ENCODE measurements around the gene TRPM3.

The TRPM3 gene

DNA sequence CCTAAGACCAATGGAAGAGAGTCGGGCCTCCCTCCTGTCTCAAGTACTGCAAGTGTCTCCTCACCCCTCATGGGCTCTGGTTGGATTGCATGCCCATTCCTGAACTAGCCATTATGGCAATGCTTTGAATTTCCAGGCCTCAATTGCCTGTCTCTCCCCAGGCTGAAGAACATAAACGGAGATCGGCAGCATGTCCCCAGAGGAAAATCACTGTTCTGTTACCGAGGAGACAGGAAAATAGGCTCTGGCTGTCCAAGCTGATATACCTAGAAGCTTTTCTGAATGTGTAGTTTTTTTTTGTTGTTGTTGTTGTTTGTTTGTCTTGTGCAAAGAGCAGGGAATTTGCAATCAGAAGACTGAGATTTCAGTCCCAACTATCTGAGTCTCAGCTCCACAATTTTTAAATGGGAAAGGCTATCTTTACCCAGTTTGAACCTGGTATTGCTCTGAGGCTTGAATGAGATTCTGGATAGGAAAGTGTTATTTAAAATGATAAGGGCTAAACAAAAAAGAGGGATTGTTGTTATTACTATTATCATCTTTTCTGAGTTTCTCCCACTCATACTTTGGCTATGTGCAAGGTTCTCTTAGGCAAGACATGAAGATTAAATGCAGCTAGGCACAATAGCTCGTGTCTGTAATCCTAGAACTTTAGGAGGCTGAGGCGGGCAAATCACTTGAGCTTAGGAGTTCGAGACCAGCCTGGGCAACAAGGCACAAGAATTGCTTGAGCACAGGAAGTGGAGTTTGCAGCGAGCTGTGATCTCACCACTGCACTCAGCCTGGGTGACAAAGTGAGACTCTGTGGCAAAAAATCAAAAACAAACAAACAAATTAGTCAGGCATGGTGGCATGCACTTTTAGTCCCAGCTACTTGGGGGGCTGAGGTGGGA is 629.7 kb downstream of the TRPM3 start (continued):
- TF ChIP-seq, protein P1, sequence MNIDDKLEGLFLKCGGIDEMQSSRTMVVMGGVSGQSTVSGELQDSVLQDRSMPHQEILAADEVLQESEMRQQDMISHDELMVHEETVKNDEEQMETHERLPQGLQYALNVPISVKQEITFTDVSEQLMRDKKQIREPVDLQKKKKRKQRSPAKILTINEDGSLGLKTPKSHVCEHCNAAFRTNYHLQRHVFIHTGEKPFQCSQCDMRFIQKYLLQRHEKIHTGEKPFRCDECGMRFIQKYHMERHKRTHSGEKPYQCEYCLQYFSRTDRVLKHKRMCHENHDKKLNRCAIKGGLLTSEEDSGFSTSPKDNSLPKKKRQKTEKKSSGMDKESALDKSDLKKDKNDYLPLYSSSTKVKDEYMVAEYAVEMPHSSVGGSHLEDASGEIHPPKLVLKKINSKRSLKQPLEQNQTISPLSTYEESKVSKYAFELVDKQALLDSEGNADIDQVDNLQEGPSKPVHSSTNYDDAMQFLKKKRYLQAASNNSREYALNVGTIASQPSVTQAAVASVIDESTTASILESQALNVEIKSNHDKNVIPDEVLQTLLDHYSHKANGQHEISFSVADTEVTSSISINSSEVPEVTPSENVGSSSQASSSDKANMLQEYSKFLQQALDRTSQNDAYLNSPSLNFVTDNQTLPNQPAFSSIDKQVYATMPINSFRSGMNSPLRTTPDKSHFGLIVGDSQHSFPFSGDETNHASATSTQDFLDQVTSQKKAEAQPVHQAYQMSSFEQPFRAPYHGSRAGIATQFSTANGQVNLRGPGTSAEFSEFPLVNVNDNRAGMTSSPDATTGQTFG (tag by site-specific recombination; IDR thresholded peaks at IDR 0.05; ENCODE audit: borderline replicate concordance), result no peak
- TF ChIP-seq, protein P2, sequence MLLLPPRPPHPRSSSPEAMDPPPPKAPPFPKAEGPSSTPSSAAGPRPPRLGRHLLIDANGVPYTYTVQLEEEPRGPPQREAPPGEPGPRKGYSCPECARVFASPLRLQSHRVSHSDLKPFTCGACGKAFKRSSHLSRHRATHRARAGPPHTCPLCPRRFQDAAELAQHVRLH (tag by site-specific recombination; IDR thresholded peaks at IDR 0.05), result no peak
- TF ChIP-seq ZNF677 (tag by site-specific recombination; IDR thresholded peaks at IDR 0.05) (no peak), ZBTB8A (tag by site-specific recombination; IDR thresholded peaks at IDR 0.05) (no peak), GLIS2 (tag by site-specific recombination; IDR thresholded peaks at IDR 0.05) (no peak)
- TF ChIP-seq, protein P3, sequence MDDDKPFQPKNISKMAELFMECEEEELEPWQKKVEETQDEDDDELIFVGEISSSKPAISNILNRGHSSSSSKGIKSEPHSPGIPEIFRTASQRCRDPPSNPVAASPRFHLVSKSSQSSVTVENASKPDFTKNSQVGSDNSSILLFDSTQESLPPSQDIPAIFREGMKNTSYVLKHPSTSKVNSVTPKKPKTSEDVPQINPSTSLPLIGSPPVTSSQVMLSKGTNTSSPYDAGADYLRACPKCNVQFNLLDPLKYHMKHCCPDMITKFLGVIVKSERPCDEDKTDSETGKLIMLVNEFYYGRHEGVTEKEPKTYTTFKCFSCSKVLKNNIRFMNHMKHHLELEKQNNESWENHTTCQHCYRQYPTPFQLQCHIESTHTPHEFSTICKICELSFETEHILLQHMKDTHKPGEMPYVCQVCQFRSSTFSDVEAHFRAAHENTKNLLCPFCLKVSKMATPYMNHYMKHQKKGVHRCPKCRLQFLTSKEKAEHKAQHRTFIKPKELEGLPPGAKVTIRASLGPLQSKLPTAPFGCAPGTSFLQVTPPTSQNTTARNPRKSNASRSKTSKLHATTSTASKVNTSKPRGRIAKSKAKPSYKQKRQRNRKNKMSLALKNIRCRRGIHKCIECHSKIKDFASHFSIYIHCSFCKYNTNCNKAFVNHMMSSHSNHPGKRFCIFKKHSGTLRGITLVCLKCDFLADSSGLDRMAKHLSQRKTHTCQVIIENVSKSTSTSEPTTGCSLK (tag by site-specific recombination; IDR thresholded peaks at IDR 0.05), result no peak

DNA sequence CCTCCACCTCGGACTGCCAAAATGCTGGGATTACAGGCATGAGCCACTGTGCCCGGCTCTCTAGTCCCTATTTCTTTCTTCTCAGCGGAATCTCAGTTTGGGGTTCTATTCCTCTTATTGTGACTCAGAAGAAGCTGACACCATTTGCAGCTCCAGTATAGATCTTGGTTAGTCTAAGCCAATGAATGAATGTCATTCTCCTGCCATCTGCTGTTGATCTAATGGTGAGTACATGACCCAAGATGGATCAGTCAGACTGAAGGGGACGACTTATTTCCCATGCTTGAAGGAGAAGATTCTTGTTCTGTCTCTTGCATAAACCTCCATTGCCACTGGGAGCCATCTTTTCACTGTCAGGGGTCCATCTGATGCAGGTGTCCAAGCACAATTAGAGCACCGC is 630.9 kb downstream of the TRPM3 start:
- ChIA-PET CTCF (interaction anchor here (0.5 to 0.6 kb wide), 2 partner anchors 18 to 117 kb away, joined by 3 read pairs; no protein-coding TSS in a partner anchor), POLR2A (no interaction called here)
- Histone ChIP-seq H3K36me3 (ENCODE audit: control insufficient read depth in 2 of 2, insufficient read depth in 1 of 2, low read length in 2 of 2) (no peaks in the 10 kb centered on the region), H3K27ac (ENCODE audit: extremely low read depth, low read depth, low read length) (no peak overlapping the region), H3K9me3 (ENCODE audit: control insufficient read depth, insufficient read depth, low read depth, low read length) (no peaks in the 10 kb centered on the region), H3K4me1 (ENCODE audit: control insufficient read depth, insufficient read depth, low read length) (no peaks in the 10 kb centered on the region; the same call in 1 of the 2 replicates), H3K4me3 (ENCODE audit: low read depth, low read length) (no peak overlapping the region)
- TF ChIP-seq ZNF521 (tag by site-specific recombination; IDR thresholded peaks at IDR 0.05) (no peak), ZSCAN30 (tag by site-specific recombination; IDR thresholded peaks at IDR 0.05) (no peak)

DNA sequence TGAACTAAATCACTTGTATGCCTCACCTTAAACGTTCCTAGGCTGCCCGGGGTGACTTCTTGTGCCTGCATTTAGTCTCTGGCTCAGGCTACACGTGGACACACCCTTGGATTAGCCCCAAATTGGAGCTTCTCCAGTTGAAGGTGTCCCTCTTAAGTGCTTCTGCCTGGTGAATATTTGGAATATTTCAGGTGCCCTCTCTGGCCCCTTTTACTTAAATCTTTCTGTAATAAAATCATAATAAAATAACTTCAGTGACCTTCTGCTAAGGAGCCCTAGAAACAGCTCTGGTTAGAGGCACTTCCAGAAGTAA is 632.7 kb downstream of the TRPM3 start:
- TF ChIP-seq ZNF335 (tag by site-specific recombination; conservative IDR thresholded peaks at IDR 0.05), result peak; percentile 24; the same call in 1 of the 2 replicates
- TF ChIP-seq, protein P4, sequence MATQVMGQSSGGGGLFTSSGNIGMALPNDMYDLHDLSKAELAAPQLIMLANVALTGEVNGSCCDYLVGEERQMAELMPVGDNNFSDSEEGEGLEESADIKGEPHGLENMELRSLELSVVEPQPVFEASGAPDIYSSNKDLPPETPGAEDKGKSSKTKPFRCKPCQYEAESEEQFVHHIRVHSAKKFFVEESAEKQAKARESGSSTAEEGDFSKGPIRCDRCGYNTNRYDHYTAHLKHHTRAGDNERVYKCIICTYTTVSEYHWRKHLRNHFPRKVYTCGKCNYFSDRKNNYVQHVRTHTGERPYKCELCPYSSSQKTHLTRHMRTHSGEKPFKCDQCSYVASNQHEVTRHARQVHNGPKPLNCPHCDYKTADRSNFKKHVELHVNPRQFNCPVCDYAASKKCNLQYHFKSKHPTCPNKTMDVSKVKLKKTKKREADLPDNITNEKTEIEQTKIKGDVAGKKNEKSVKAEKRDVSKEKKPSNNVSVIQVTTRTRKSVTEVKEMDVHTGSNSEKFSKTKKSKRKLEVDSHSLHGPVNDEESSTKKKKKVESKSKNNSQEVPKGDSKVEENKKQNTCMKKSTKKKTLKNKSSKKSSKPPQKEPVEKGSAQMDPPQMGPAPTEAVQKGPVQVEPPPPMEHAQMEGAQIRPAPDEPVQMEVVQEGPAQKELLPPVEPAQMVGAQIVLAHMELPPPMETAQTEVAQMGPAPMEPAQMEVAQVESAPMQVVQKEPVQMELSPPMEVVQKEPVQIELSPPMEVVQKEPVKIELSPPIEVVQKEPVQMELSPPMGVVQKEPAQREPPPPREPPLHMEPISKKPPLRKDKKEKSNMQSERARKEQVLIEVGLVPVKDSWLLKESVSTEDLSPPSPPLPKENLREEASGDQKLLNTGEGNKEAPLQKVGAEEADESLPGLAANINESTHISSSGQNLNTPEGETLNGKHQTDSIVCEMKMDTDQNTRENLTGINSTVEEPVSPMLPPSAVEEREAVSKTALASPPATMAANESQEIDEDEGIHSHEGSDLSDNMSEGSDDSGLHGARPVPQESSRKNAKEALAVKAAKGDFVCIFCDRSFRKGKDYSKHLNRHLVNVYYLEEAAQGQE (tag by site-specific recombination; IDR thresholded peaks at IDR 0.05), result no peak
- no peaks in the 10 kb centered on the region for H3K9me3 ChIP-seq (ENCODE audit: control insufficient read depth, insufficient read depth, low read depth, low read length)
- ChIA-PET POLR2A (interaction anchor here (0.5 to 0.6 kb wide), 2 partner anchors 43 to 68 kb away, joined by 3 to 4 read pairs; no protein-coding TSS in a partner anchor), CTCF (interaction anchor here (0.7 to 2.4 kb wide), 10 partner anchors 9 to 1807 kb away, joined by 3 to 6 read pairs (median 4); partner anchors contain the start of gene KLF9)
- H3K4me1 ChIP-seq (ENCODE audit: control insufficient read depth, insufficient read depth, low read length), result no peaks in the 10 kb centered on the region; the same call in 1 of the 2 replicates
- no peak overlapping the region for H3K4me3 ChIP-seq (ENCODE audit: low read depth, low read length)
- H3K36me3 ChIP-seq (ENCODE audit: control insufficient read depth in 2 of 2, insufficient read depth in 1 of 2, low read length in 2 of 2), result no peaks in the 10 kb centered on the region
- no peak overlapping the region for H3K27ac ChIP-seq (ENCODE audit: extremely low read depth, low read depth, low read length)
